Common myeloid progenitor, CD34-positive (primary cell): ENCODE results near the gene CKAP5.
A peak's percentile ranks its signal among the peaks of the same experiment; 100 is the strongest.

Experiments used
- CTCF ChIA-PET: fragments of 350-600 bp; sonication (Branson Sonifier 250); formaldehyde crosslinking; loops from one replicate; lab custom pipeline; 2021; ENCODE audit warnings: antibody characterized with exemption; lab: Charles Lee
- POLR2A ChIA-PET: fragments of 350-600 bp; sonication (Branson Sonifier 250); formaldehyde crosslinking; loops from one replicate; lab custom pipeline; 2021; ENCODE audit warnings: antibody characterized with exemption; lab: Charles Lee
- DNase-seq, 3 donors: peaks; one replicate each; pipeline versions ENCODE4 v3.0.0 to v3.0.0-alpha.2; 2013
- H3K27ac ChIP-seq, 2 experiments: 1 replicate in 1 of 2; 2 replicates in 1 of 2; pipeline ENCODE4 v1.7.0; 2013; ENCODE audit warnings: inconsistent platforms in 2 of 2, low read length in 2 of 2, mild to moderate bottlenecking in 2 of 2, low read depth in 1 of 2, moderate library complexity in 1 of 2; ENCODE audit not compliant: severe bottlenecking in 2 of 2, insufficient read depth in 1 of 2, poor library complexity in 1 of 2
- H3K27me3 ChIP-seq, 5 experiments: replicated peaks in 2 of 5; 1 replicate in 3 of 5; 2 replicates in 2 of 5; pipeline versions ENCODE4 v1.6.1 to v1.7.0; 2013; ENCODE audit warnings: low read length in 4 of 5, mild to moderate bottlenecking in 2 of 5, moderate library complexity in 2 of 5, inconsistent platforms in 1 of 5; ENCODE audit not compliant: insufficient read depth in 5 of 5, control insufficient read depth in 4 of 5
- H3K36me3 ChIP-seq, 4 experiments: 1 replicate in 2 of 4; 2 replicates in 2 of 4; pipeline versions ENCODE4 v1.6.1 to v1.7.0; 2013; ENCODE audit warnings: low read length in 3 of 4, control low read depth in 1 of 4, mild to moderate bottlenecking in 1 of 4; ENCODE audit not compliant: control insufficient read depth in 4 of 4, insufficient read depth in 4 of 4
- H3K4me1 ChIP-seq, 4 experiments: 1 replicate in 3 of 4; 2 replicates in 1 of 4; pipeline versions ENCODE4 v1.6.1 to v1.7.1; 2013; ENCODE audit warnings: low read length in 3 of 4, mild to moderate bottlenecking in 3 of 4, control low read depth in 1 of 4, inconsistent platforms in 1 of 4, moderate library complexity in 1 of 4; ENCODE audit not compliant: control insufficient read depth in 4 of 4, insufficient read depth in 4 of 4; ENCODE audit errors: control extremely low read depth in 1 of 4
- H3K4me3 ChIP-seq, 7 experiments: 1 replicate in 4 of 7; 2 replicates in 3 of 7; pipeline versions ENCODE4 v1.5.1 to v1.7.0; 2013; ENCODE audit warnings: mild to moderate bottlenecking in 7 of 7, low read length in 6 of 7, moderate library complexity in 6 of 7, inconsistent platforms in 2 of 7, low read depth in 2 of 7, control low read depth in 1 of 7; ENCODE audit not compliant: insufficient read depth in 4 of 7, control insufficient read depth in 1 of 7; ENCODE audit errors: extremely low read depth in 1 of 7
- H3K9me3 ChIP-seq, 5 experiments: 1 replicate in 4 of 5; 2 replicates in 1 of 5; pipeline versions ENCODE4 v1.6.1 to v1.7.1; 2013; ENCODE audit warnings: low read length in 4 of 5, mild to moderate bottlenecking in 2 of 5, inconsistent platforms in 1 of 5, low read depth in 1 of 5, moderate library complexity in 1 of 5; ENCODE audit not compliant: control insufficient read depth in 4 of 5, insufficient read depth in 2 of 5; ENCODE audit errors: control extremely low read depth in 1 of 5
- WGBS: methylation state at CpG from one replicate; pipeline ENCODE4 v1.1.5; 2013; ENCODE audit not compliant: insufficient coverage; 5-methylcytosine and 5-hydroxymethylcytosine counted together

Gene CKAP5

DNA sequence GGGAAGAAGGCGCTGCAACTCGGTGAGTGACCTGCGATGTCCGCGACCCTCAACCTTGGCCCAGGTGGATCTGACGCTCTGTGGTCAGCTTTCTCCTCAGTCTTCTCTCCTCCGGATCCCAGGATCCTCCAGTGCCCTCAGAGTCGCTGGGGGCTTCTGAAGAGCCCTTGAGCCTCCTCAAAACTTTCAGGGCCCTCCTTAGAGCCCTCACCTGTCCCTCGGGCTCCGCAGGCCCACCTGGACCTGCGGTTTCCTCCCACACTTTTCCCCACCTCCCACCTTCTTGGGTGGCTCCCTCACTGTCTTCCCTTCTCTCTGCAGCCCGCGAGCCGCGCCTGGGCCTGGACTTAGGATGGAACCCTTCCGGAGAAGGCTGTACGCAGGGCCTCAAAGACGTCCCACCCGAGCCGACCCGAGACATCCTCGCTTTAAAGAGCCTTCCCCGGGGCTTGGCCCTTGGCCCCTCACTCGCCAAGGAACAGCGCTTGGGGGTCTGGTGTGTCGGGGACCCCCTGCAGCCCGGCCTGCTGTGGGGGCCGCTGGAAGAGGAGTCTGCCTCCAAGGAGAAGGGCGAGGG lies 144.9 kb downstream of the CKAP5 start:
- no peak for DNase-seq

DNA sequence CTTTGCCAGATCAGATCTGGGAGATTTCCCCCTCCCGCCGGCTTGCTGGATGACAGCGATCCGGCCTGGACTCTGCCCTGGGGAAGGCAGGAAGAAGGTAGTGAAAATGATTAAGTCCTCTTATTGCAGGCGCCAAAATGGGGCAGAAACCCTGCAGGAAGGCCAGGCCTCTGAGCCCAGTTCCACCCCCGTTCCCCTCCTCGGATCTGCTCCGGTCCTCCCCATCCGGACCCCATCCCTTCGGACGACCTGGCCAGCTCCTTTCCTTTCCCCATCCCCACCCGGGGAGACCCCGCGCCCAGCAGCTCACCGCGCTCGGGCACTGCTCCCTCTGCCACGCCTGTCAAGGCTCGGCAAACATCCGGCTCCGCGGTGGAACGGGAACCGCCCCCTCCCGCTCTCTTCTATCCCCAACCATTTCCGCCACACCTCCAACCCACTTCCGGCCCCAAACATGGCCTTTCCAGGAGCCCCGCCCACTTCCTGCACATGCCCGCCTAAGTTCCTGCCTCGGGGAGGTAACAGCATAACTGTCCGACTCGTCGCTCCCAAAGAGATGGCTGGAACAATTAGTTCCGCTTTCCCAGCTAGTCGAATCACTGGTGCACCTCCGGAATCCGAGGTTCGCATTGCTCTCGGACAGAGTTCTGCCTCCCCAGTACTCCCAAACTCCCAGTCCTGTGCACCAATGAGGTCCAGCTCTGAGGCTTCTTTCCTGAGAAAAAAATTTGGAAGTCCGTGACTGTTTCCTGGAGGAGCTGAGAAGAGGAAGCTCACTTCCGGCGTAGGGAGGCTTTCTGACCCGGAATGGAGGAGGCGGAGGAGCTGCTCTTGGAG lies 145.6 kb downstream of the CKAP5 start, which contains the start of the genes ARHGAP1 and ZNF408:
Gene ARHGAP1, minus strand, starts transcription at position 379 of the 837 bp plus-strand sequence. CDS start 4,512 bp downstream, outside the sequence.
Gene ZNF408, plus strand, starts transcription at position 791 of the 837 bp plus-strand sequence. Its CDS starts 17 bp downstream, at position 808.
- DNase-seq, result peak; percentile 99 to 100 (median 99)
- peaks cover 3 to 28% (median 26%) of the 10 kb centered on the region in 4 experiments for H3K4me1 ChIP-seq
- POLR2A ChIA-PET, result interaction anchor here (1.2 to 2.0 kb wide), 2 partner anchors 17 to 29 kb away, joined by 3 to 13 read pairs; no protein-coding TSS in a partner anchor
- no peaks in the 10 kb centered on the region for H3K9me3 ChIP-seq
- CTCF ChIA-PET, result interaction anchor here (0.9 to 1.8 kb wide), 4 partner anchors 9 to 41 kb away, joined by 3 to 6 read pairs (median 4); no protein-coding TSS in a partner anchor
- under 1% methylated on average over 23 of the region's 44 CpGs for WGBS
- peaks cover 5 to 48% (median 39%) of the 10 kb centered on the region in 4 experiments for H3K36me3 ChIP-seq
- H3K27ac ChIP-seq, result peak within 1 kb of the TSS; percentile 85 to 96
- H3K4me3 ChIP-seq, result peak within 1 kb of the TSS; percentile 59 to 100 (median 97)
- no peaks in the 10 kb centered on the region for H3K27me3 ChIP-seq

More for the DNA sequence above, 144.9 kb downstream of the CKAP5 start:
- H3K4me1 ChIP-seq, result peaks cover 3 to 28% (median 26%) of the 10 kb centered on the region in 4 experiments
- ChIA-PET CTCF (interaction anchor here (0.9 to 1.8 kb wide), 4 partner anchors 9 to 42 kb away, joined by 3 to 4 read pairs (median 3); no protein-coding TSS in a partner anchor), POLR2A (interaction anchor here (1.2 to 2.0 kb wide), 2 partner anchors 16 to 30 kb away, joined by 3 to 13 read pairs; no protein-coding TSS in a partner anchor)
- no peaks in the 10 kb centered on the region for H3K27me3 ChIP-seq
- H3K36me3 ChIP-seq, result peaks cover 9 to 48% (median 38%) of the 10 kb centered on the region in 4 experiments
- H3K27ac ChIP-seq, result peak overlapping the region; percentile 85 to 96
- 0% methylated on average over 23 of the region's 29 CpGs for WGBS
- H3K9me3 ChIP-seq, result no peaks in the 10 kb centered on the region
- H3K4me3 ChIP-seq, result peak overlapping the region; percentile 59 to 100 (median 97)

DNA sequence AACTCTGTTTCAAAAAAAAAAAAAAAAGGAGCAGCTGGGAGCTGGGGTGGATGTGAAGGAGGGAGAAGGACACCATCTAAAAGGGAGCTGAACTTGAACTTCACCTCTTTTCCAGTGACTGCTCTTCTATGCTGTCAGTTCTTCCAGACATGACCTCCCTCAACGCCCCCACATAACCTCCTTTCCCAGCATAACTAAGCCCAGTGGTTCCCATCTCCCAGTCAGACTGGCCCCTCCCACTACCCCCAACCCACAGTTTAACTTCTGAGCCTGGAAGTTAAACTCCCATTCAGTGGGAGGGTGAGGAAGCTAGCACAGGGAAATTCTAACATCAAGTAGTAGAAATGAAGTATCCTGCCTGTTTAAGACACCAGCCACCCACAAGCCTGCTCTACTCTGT lies 147.5 kb downstream of the CKAP5 start:
- ChIA-PET POLR2A (no interaction called here), CTCF (interaction anchor here (0.7 to 1.8 kb wide), 3 partner anchors 20 to 27 kb away, joined by 3 to 5 read pairs (median 4); no protein-coding TSS in a partner anchor)
- H3K4me1 ChIP-seq, result peaks cover 3 to 28% (median 26%) of the 10 kb centered on the region in 4 experiments

DNA sequence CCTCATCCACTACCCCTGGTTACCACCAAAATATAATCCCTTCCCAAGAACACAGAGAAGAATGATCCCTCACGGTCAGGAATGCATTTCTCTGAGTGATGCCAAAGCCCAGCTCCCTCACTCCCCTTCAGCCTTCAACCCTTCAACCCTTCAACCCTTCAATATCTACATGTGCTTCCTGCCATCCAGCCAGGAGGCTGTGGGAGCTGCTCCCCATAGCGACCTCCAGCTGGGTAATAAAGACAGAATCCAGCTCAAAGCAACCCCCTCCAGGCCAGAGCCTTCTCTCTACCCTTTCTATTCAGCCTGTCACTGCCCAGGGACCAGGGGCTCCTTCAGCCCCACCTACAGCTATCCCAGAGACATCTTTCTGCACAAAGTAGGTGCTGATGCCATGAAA lies 148.4 kb downstream of the CKAP5 start:
- H3K4me3 ChIP-seq, result no peak overlapping the region
- ChIA-PET POLR2A (interaction anchor here (0.6 kb wide), 1 partner anchor 12 kb away, joined by 3 read pairs; no protein-coding TSS in a partner anchor), CTCF (interaction anchor here (0.9 to 1.8 kb wide), 2 partner anchors 19 to 26 kb away, joined by 3 to 5 read pairs; no protein-coding TSS in a partner anchor)
- H3K27ac ChIP-seq, result peak overlapping the region in 1 of 2 experiments; percentile 9
- no CpG with 5 or more reads among the region's 2 CpGs for WGBS
- peaks cover 3 to 28% (median 24%) of the 10 kb centered on the region in 4 experiments for H3K4me1 ChIP-seq
- no peak for DNase-seq
- H3K27me3 ChIP-seq, result no peaks in the 10 kb centered on the region
- peaks cover 5 to 45% (median 37%) of the 10 kb centered on the region in 4 experiments for H3K36me3 ChIP-seq
- H3K9me3 ChIP-seq, result no peaks in the 10 kb centered on the region

More for the DNA sequence above, 147.5 kb downstream of the CKAP5 start:
- no peak for DNase-seq
- no peaks in the 10 kb centered on the region for H3K27me3 ChIP-seq
- 100% methylated on average over 1 of the region's 1 CpG for WGBS
- H3K9me3 ChIP-seq, result no peaks in the 10 kb centered on the region
- peaks cover 5 to 48% (median 39%) of the 10 kb centered on the region in 4 experiments for H3K36me3 ChIP-seq
- H3K27ac ChIP-seq, result no peak overlapping the region
- H3K4me3 ChIP-seq, result no peak overlapping the region

DNA sequence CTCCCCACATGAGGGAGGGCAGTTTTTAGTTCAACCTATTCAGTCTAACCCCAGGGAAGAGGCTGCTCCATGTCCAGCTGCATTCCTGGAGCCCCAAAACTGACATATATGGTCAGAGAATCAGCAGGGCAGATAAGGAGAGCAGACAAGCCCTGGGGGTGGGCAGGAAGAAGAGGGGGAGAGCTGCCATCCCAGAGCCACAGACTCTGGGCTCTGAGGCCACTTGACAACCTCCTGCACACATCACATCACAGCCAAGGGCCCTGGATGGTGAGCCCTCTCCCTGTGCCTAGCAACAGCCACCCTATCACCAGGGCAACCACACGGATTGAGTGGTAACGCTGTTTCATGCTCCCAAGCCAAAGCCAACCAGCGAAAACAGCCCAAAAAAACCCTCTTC lies 148.8 kb downstream of the CKAP5 start:
- CTCF ChIA-PET, result interaction anchor here (0.6 to 3.2 kb wide), 4 partner anchors 13 to 28 kb away, joined by 3 to 13 read pairs (median 4); no protein-coding TSS in a partner anchor
- no peak for DNase-seq
- H3K27ac ChIP-seq, result peak overlapping the region in 1 of 2 experiments; percentile 9
- peaks cover 5 to 44% (median 34%) of the 10 kb centered on the region in 4 experiments for H3K36me3 ChIP-seq
- H3K27me3 ChIP-seq, result no peaks in the 10 kb centered on the region
- POLR2A ChIA-PET, result interaction anchor here (0.6 kb wide), 1 partner anchor 12 kb away, joined by 3 read pairs; no protein-coding TSS in a partner anchor
- H3K4me3 ChIP-seq, result no peak overlapping the region
- H3K9me3 ChIP-seq, result no peaks in the 10 kb centered on the region
- 100% methylated on average over 2 of the region's 3 CpGs for WGBS
- peaks cover 3 to 25% (median 20%) of the 10 kb centered on the region in 4 experiments for H3K4me1 ChIP-seq

DNA sequence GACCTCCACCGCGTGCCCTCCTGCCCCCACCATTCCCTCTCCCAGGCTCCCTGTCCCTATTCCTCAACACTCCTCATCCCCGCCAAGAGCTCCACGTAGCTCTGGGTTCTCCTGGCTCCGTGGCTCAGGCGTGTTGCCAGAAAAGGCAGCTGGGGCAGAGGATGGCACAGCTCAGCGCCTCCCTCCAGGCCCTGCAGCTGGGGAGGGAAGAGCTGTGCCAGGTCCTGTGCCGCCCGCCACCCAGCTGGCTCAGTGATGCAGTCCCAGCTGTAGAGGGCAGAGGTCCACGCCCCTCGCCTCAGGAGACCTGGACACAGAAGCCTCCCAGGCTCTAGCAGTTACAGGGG lies 149.9 kb downstream of the CKAP5 start:
- ChIA-PET CTCF (interaction anchor here (1.0 to 3.2 kb wide), 3 partner anchors 21 to 27 kb away, joined by 4 to 13 read pairs (median 5); no protein-coding TSS in a partner anchor), POLR2A (no interaction called here)
- Histone ChIP-seq H3K36me3 (peaks cover 7 to 49% (median 40%) of the 10 kb centered on the region in 4 experiments), H3K9me3 (no peaks in the 10 kb centered on the region), H3K4me3 (no peak overlapping the region), H3K4me1 (peaks cover 0 to 16% (median 12%) of the 10 kb centered on the region in 4 experiments), H3K27me3 (no peaks in the 10 kb centered on the region), H3K27ac (no peak overlapping the region)
- DNase-seq, result no peak
- 97% methylated on average over 11 of the region's 11 CpGs for WGBS
